H1 (cell line): ENCODE data around the gene CEP120. TPM values are rescaled to one million over a fixed set of nuclear protein-coding genes. Genes with fewer than 3 reads are reported as not detected.

Experiments used
- CTCF ChIA-PET: fragments of 300-600 bp; sonication (Branson Sonifier 250); formaldehyde crosslinking; loops from one replicate; lab custom pipeline; 2021; ENCODE audit not compliant: partially characterized antibody; lab: Charles Lee
- POLR2A ChIA-PET: fragments of 300-600 bp; sonication (Branson Sonifier 250); formaldehyde crosslinking; loops from one replicate; lab custom pipeline; 2021; ENCODE audit warnings: inconsistent platforms; ENCODE audit not compliant: partially characterized antibody; lab: Charles Lee
- DNase-seq, 2 experiments: peaks; one replicate each; pipeline versions ENCODE4 v3.0.0 to v3.0.0-alpha.2; 2010 to 2022; ENCODE audit warnings: low spot score in 2 of 2, low read depth in 1 of 2, mixed read lengths in 1 of 2
- FAIRE-seq: peaks from 2 replicates; lab custom pipeline; 2011; peaks lifted over from hg19 to GRCh38; lab: Jason Lieb, UNC
- H2AFZ ChIP-seq: 2 replicates; pipeline ENCODE4 v1.8.1; 2012; ENCODE audit warnings: low read length, inconsistent platforms
- H2AK5ac ChIP-seq: 2 replicates; pipeline ENCODE4 v1.6.1; 2013; ENCODE audit warnings: low read depth, low read length
- H2BK120ac ChIP-seq: replicated peaks from 2 replicates; pipeline ENCODE3; 2013; ENCODE audit warnings: low read depth, low read length, inconsistent platforms
- H2BK12ac ChIP-seq: 2 replicates; pipeline ENCODE4 v1.6.1; 2013; ENCODE audit warnings: low read depth, low read length
- H2BK15ac ChIP-seq: 2 replicates; pipeline ENCODE4 v1.6.1; 2013; ENCODE audit warnings: low read length
- H2BK20ac ChIP-seq: 2 replicates; pipeline ENCODE4 v1.6.1; 2013; ENCODE audit warnings: low read length
- H2BK5ac ChIP-seq: 2 replicates; pipeline ENCODE4 v1.6.1; 2013; ENCODE audit warnings: low read depth, low read length
- H3K14ac ChIP-seq: 2 replicates; pipeline ENCODE4 v1.6.1; 2013; ENCODE audit warnings: inconsistent platforms; ENCODE audit not compliant: insufficient read length
- H3K18ac ChIP-seq: 2 replicates; pipeline ENCODE4 v1.6.1; 2013; ENCODE audit warnings: low read length; ENCODE audit errors: extremely low read depth
- H3K23ac ChIP-seq: 2 replicates; pipeline ENCODE4 v1.6.1; 2013; ENCODE audit warnings: inconsistent platforms; ENCODE audit not compliant: insufficient read length
- H3K23me2 ChIP-seq: 2 replicates; pipeline ENCODE4 v1.6.1; 2013; ENCODE audit warnings: low read depth, low read length
- H3K27ac ChIP-seq: 2 replicates; pipeline ENCODE4 v1.6.1; 2011; ENCODE audit warnings: low read depth, low read length, inconsistent platforms
- H3K27me3 ChIP-seq, 4 experiments: replicated peaks in 1 of 4; 1 replicate in 1 of 4; 2 replicates in 3 of 4; pipeline versions ENCODE4 v1.6.1 to v1.8.1; 2011 to 2013; ENCODE audit warnings: low read length in 3 of 4, mild to moderate bottlenecking in 3 of 4, inconsistent platforms in 2 of 4, mixed read lengths in 2 of 4, moderate library complexity in 1 of 4; ENCODE audit not compliant: control insufficient read depth in 3 of 4, insufficient read depth in 3 of 4; ENCODE audit errors: extremely low read depth in 1 of 4
- H3K36me3 ChIP-seq, 4 experiments: 2 replicates each; pipeline versions ENCODE4 v1.6.1 to v1.8.1; 2011 to 2013; ENCODE audit warnings: mild to moderate bottlenecking in 4 of 4, low read length in 3 of 4, moderate library complexity in 2 of 4, control low read depth in 1 of 4, inconsistent platforms in 1 of 4; ENCODE audit not compliant: insufficient read depth in 4 of 4, control insufficient read depth in 2 of 4
- H3K4ac ChIP-seq: replicated peaks from 2 replicates; pipeline ENCODE3; 2013; ENCODE audit warnings: low read length, low read depth, mixed read lengths, inconsistent platforms; ENCODE audit not compliant: insufficient read length
- H3K4me1 ChIP-seq, 4 experiments: replicated peaks in 1 of 4; 1 replicate in 1 of 4; 2 replicates in 3 of 4; pipeline versions ENCODE4 v1.6.1 to v1.8.1; 2011 to 2013; ENCODE audit warnings: low read length in 3 of 4, inconsistent platforms in 2 of 4, mixed read lengths in 1 of 4; ENCODE audit not compliant: insufficient read depth in 4 of 4, control insufficient read depth in 3 of 4
- H3K4me2 ChIP-seq, 2 experiments: 2 replicates each; pipeline versions ENCODE4 v1.6.1 to v1.8.1; 2011 to 2013; ENCODE audit warnings: low read depth in 2 of 2, low read length in 2 of 2, control low read depth in 1 of 2, inconsistent platforms in 1 of 2, mild to moderate bottlenecking in 1 of 2; ENCODE audit not compliant: insufficient read depth in 1 of 2
- H3K4me3 ChIP-seq, 4 experiments: fragments of 200-600, 300-600 bp in 1 of 4; sonication (generic), shearing (Covaris generic), sonication (Bioruptor Twin) in 1 of 4; 2 replicates each; pipeline versions ENCODE4 v1.5.1 to v1.8.1; 2011 to 2016; ENCODE audit warnings: low read length in 4 of 4, low read depth in 3 of 4, control low read depth in 2 of 4, inconsistent platforms in 2 of 4, mild to moderate bottlenecking in 2 of 4, mixed read lengths in 1 of 4, moderate library complexity in 1 of 4; ENCODE audit not compliant: insufficient read depth in 2 of 4; ENCODE audit errors: extremely low read depth in 1 of 4
- H3K56ac ChIP-seq: replicated peaks from 2 replicates; pipeline ENCODE3; 2013; ENCODE audit warnings: low read depth, mild to moderate bottlenecking, mixed read lengths, low read length, inconsistent platforms; ENCODE audit not compliant: insufficient read length
- H3K79me1 ChIP-seq: 2 replicates; pipeline ENCODE4 v1.6.1; 2013; ENCODE audit warnings: low read depth, low read length, control low read depth
- H3K79me2 ChIP-seq, 2 experiments: 2 replicates each; pipeline versions ENCODE4 v1.6.1 to v1.8.1; 2012 to 2013; ENCODE audit warnings: low read length in 2 of 2, mild to moderate bottlenecking in 2 of 2, inconsistent platforms in 1 of 2; ENCODE audit not compliant: insufficient read depth in 2 of 2, control insufficient read depth in 1 of 2
- H3K9ac ChIP-seq, 4 experiments: replicated peaks in 1 of 4; 1 replicate in 1 of 4; 2 replicates in 3 of 4; pipeline versions ENCODE4 v1.6.1 to v1.8.1; 2011 to 2013; ENCODE audit warnings: low read depth in 3 of 4, low read length in 3 of 4, control low read depth in 2 of 4, mild to moderate bottlenecking in 2 of 4, moderate library complexity in 2 of 4, inconsistent platforms in 1 of 4; ENCODE audit errors: extremely low read depth in 1 of 4
- H3K9me3 ChIP-seq, 2 experiments: 2 replicates each; pipeline versions ENCODE4 v1.6.1 to v1.8.1; 2012 to 2013; ENCODE audit warnings: mild to moderate bottlenecking in 2 of 2, moderate library complexity in 2 of 2, control low read depth in 1 of 2, inconsistent platforms in 1 of 2, low read depth in 1 of 2, low read length in 1 of 2, mixed read lengths in 1 of 2; ENCODE audit not compliant: insufficient read depth in 2 of 2
- H4K20me1 ChIP-seq, 2 experiments: replicated peaks in 1 of 2; 2 replicates each; pipeline versions ENCODE3 to v1.8.1; 2011 to 2013; ENCODE audit warnings: inconsistent platforms in 2 of 2, low read length in 2 of 2, mild to moderate bottlenecking in 1 of 2; ENCODE audit not compliant: insufficient read depth in 2 of 2, control insufficient read depth in 1 of 2
- H4K5ac ChIP-seq: 2 replicates; pipeline ENCODE4 v1.6.1; 2013; ENCODE audit warnings: low read length, low read depth, mixed read lengths, inconsistent platforms; ENCODE audit not compliant: insufficient read length
- H4K8ac ChIP-seq: 2 replicates; pipeline ENCODE4 v1.8.0; 2013; ENCODE audit warnings: mild to moderate bottlenecking, moderate library complexity, low read length, inconsistent platforms; ENCODE audit not compliant: insufficient read depth; ENCODE audit errors: extremely low read depth
- H4K91ac ChIP-seq: replicated peaks from 2 replicates; pipeline ENCODE3; 2013; ENCODE audit warnings: low read length, mixed read lengths, inconsistent platforms; ENCODE audit not compliant: insufficient read length
- BACH1 ChIP-seq: IDR thresholded peaks from 2 replicates; pipeline ENCODE4 v1.6.1; 2012; ENCODE audit warnings: low read length, improper control_type of control experiment
- CBX5 ChIP-seq: fragments of 300-800, 300-1000 bp; sonication (generic); IDR thresholded peaks from 2 replicates; pipeline ENCODE4 v1.7.1; 2016; ENCODE audit warnings: antibody characterized with exemption, low read length, low read depth
- CREB1 ChIP-seq: IDR thresholded peaks from 2 replicates; pipeline ENCODE4 v1.6.1; 2012; ENCODE audit warnings: inconsistent platforms
- EZH2 ChIP-seq: fragments of 200-600 bp; sonication (generic); IDR thresholded peaks from 2 replicates; pipeline ENCODE4 v1.7.1; 2012; ENCODE audit warnings: low read depth, mild to moderate bottlenecking, moderate library complexity, low read length, inconsistent platforms; ENCODE audit not compliant: severe bottlenecking
- GABPA ChIP-seq: IDR thresholded peaks from 2 replicates; pipeline ENCODE4 v1.6.1; 2011; ENCODE audit warnings: mild to moderate bottlenecking, low read length, moderate library complexity, borderline replicate concordance; ENCODE audit not compliant: insufficient read depth
- RBBP5 ChIP-seq: IDR thresholded peaks from 2 replicates; pipeline ENCODE4 v1.7.1; 2012; ENCODE audit warnings: low read depth, mild to moderate bottlenecking, inconsistent platforms, low read length, moderate library complexity, borderline replicate concordance
- RFX5 ChIP-seq: IDR thresholded peaks from 2 replicates; pipeline ENCODE4 v1.6.1; 2011; ENCODE audit warnings: low read depth, low read length, improper control_type of control experiment, borderline replicate concordance
- RNF2 ChIP-seq: fragments of 200-900, 300-1000 bp; sonication (generic); IDR thresholded peaks from 2 replicates; pipeline ENCODE4 v1.7.1; 2016; ENCODE audit warnings: borderline replicate concordance, low read depth, mild to moderate bottlenecking, antibody characterized with exemption, low read length; ENCODE audit not compliant: poor library complexity, severe bottlenecking; ENCODE audit errors: missing control alignments
- SIN3A ChIP-seq, 2 experiments: IDR thresholded peaks in 1 of 2; conservative IDR thresholded peaks in 1 of 2; 2 replicates each; pipeline ENCODE4 v1.6.1; 2011 to 2012; ENCODE audit warnings: low read length in 2 of 2, improper control_type of control experiment in 1 of 2, low read depth in 1 of 2, mild to moderate bottlenecking in 1 of 2
- SP1 ChIP-seq: IDR thresholded peaks from 2 replicates; pipeline ENCODE4 v1.6.1; 2011; ENCODE audit warnings: low read depth, low read length
- SRF ChIP-seq: IDR thresholded peaks from 2 replicates; pipeline ENCODE4 v1.6.1; 2011; ENCODE audit warnings: mild to moderate bottlenecking, low read depth, low read length, moderate library complexity
- TAF7 ChIP-seq: optimal IDR thresholded peaks from 2 replicates; pipeline ENCODE3; 2011; ENCODE audit warnings: low read depth, mild to moderate bottlenecking, inconsistent platforms, low read length, moderate library complexity, borderline replicate concordance
- TCF12 ChIP-seq: IDR thresholded peaks from 2 replicates; pipeline ENCODE4 v1.6.1; 2011; ENCODE audit warnings: low read depth, mild to moderate bottlenecking, low read length
- TEAD4 ChIP-seq: IDR thresholded peaks from 2 replicates; pipeline ENCODE4 v1.6.1; 2012; ENCODE audit warnings: low read depth, low read length, inconsistent platforms, mixed read lengths
- ZNF274 ChIP-seq: IDR thresholded peaks from 2 replicates; pipeline ENCODE4 v1.7.0; 2012; ENCODE audit warnings: low read length, borderline replicate concordance; ENCODE audit errors: extremely low read depth
- WGBS, 2 experiments: shearing (Covaris generic) in 1 of 2; methylation state at CpG; one replicate each; pipeline versions ENCODE4 v1.1.6 to v1.1.7; 2013 to 2015; ENCODE audit warnings: low lambda C conversion rate in 2 of 2, mixed read lengths in 2 of 2, inconsistent platforms in 1 of 2, low coverage in 1 of 2, missing lambda C conversion rate in 1 of 2; ENCODE audit not compliant: insufficient replicate concordance in 2 of 2, insufficient coverage in 1 of 2, insufficient read length in 1 of 2; ENCODE audit errors: extremely low coverage in 1 of 2, missing lambda C conversion rate in 1 of 2; 5-methylcytosine and 5-hydroxymethylcytosine counted together
- polyA plus RNA-seq, 7 experiments: library from polyadenylated mRNA; depleted of rRNA in 3 of 7; stranded (reverse) in 5 of 7; unstranded in 2 of 7; fragments of >200 nt in 5 of 7; fragments of 200-250 nt in 2 of 7; gene quantifications; 1 replicate in 5 of 7; 2 replicates in 1 of 7; 4 replicates in 1 of 7; pipeline versions ENCODE4 v1.2.1 to v1.2.3, GENCODE V29; 2011 to 2013; ENCODE audit warnings: missing spikeins in 2 of 7, mixed read lengths in 2 of 7
- total RNA-seq: library from RNA; stranded (reverse); fragmentation: NEBNext Ultra II Directional; extraction: Animal tissue kit (Norgen Biotek cat#: 25700); gene quantifications from 2 replicates; pipeline ENCODE4 v1.2.1, GENCODE V29; 2021

Gene CEP120
- total and polyA plus RNA-seq, 2 of the 8 experiments (the other 6 are each of a cell fraction or from before 2014, with no cell fraction given), result 9.3 to 17.9 TPM

GRCh38 chr5:123451047-123451446 lies 27.8 kb upstream of the CEP120 start:
- Histone ChIP-seq H2BK120ac (no peak overlapping the region), H3K79me1 (no peaks in the 10 kb centered on the region), H3K27me3 (no peaks in the 10 kb centered on the region), H3K18ac (no peak overlapping the region), H2BK15ac (no peak overlapping the region), H2BK5ac (no peak overlapping the region), H2BK20ac (no peak overlapping the region), H4K91ac (no peak overlapping the region), H3K14ac (no peak overlapping the region), H2AFZ (no peak overlapping the region), H2AK5ac (no peak overlapping the region), H3K23ac (no peak overlapping the region), H3K4me2 (no peak overlapping the region), H3K4me1 (peaks cover 0 to 5% (median 0%) of the 10 kb centered on the region in 4 experiments; a peak in 2 of 7 replicates), H3K9me3 (no peaks in the 10 kb centered on the region), H3K4ac (no peak overlapping the region), H2BK12ac (no peak overlapping the region), H4K20me1 (no peaks in the 10 kb centered on the region), H3K79me2 (no peaks in the 10 kb centered on the region), H4K8ac (no peak overlapping the region), H3K23me2 (no peaks in the 10 kb centered on the region), H4K5ac (no peak overlapping the region), H3K27ac (no peak overlapping the region), H3K56ac (no peak overlapping the region), H3K36me3 (no peaks in the 10 kb centered on the region), H3K9ac (no peak overlapping the region), H3K4me3 (no peak overlapping the region)
- CTCF ChIA-PET, result no interaction called here
- no peak for DNase-seq
- WGBS, 2 experiments, result 84% methylated on average over 3 of the region's 3 CpGs; no CpG with 5 or more reads in 1 of the 2 experiments
- no peak for FAIRE-seq
- POLR2A ChIA-PET, result no interaction called here
- TF ChIP-seq BACH1 (no peak), RNF2 (no peak), RFX5 (no peak), TAF7 (no peak), SP1 (no peak), TCF12 (no peak), CREB1 (no peak), RBBP5 (no peak), TEAD4 (no peak), CBX5 (no peak), SIN3A (conservative IDR thresholded peaks at IDR 0.05 in 1 of 2, IDR thresholded peaks at IDR 0.05 in 1 of 2; ENCODE audit: low read depth in 1 of 2, low read length in 2 of 2) (no peak), SRF (no peak), ZNF274 (no peak), GABPA (no peak), EZH2 (no peak)
